Peyer's patch (tissue), 4 donors: ENCODE measurements around the gene PET100.

ENCODE experiments used
- CTCF ChIP-seq, 6 experiments: fragments of 450-650 bp in 4 of 6; fragments of 200-600 bp in 2 of 6; sonication (generic) in 1 of 6; IDR thresholded peaks; one replicate each; pipeline ENCODE4 v1.5.1; 2017 to 2019; ENCODE audit warnings: antibody characterized with exemption in 6 of 6, mild to moderate bottlenecking in 3 of 6, moderate library complexity in 1 of 6
- POLR2A ChIP-seq, 2 donors: fragments of 450-650 bp; IDR thresholded peaks; one replicate each; pipeline ENCODE4 v1.5.1; 2017; ENCODE audit warnings: antibody characterized with exemption in 2 of 2, mild to moderate bottlenecking in 2 of 2, moderate library complexity in 2 of 2

DNA sequence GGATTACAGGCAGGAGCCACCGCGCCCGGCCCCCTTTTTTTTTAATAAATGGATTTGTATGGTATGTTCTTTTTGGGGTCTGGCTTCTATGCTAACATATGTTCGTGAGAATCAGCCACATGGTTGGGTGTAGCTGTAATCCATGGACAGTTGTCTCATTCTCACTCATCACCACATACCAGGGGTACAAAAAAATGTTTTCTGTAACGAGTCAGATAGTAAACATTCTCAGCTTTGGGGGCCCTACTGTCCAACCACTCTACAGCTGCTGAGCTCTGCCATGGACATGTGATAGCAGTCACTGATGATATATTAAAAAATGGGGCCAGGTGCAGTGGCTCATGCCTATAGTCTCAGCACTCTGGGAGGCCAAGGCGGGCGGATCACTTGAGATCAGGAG is 34.1 kb downstream of the PET100 start:
- TF ChIP-seq CTCF (IDR thresholded peaks at IDR 0.05) (no peak), POLR2A (IDR thresholded peaks at IDR 0.05) (no peak)
